Measurements from ENCODE around the gene PHF10.

DNA sequence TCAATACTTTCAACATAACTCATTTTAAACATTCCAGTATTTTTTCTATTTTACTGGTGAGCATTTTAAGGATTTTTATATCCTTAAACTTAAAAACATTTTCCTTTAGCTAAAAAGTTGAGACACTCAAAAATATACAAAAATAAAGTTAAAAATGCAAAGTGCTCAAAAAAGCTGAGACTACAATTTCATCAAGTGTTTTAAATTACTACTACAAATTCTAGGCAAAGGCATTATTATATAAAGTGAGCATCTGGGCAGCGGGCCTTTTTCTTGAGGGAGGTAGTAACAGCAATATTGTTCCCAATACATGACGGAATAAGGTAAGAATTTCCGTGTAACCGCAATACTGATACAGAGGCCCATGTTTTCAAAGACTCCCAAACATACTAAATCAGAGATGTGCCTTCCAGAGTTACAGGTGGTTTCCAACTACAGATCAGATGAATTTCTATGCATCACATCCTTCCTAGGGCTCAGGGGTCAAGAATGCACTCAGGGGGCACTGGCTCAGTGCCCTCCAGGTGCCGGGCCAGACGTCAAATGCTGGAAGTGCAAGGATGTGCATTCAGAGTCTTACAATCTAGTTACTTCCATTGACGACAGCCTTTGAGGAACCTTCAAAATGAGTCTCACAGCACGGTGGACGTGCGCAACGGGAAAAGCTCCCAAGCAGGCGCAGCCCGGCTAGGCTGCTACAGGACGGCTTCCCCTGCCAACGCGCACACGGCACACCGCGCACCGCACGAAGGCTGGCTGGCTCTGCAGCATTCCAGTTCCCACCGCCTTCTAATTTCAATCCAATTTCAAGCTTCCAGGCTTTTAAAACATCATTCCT is 1.7 kb downstream of the PHF10 start:
- TF ChIP-seq, protein P1, sequence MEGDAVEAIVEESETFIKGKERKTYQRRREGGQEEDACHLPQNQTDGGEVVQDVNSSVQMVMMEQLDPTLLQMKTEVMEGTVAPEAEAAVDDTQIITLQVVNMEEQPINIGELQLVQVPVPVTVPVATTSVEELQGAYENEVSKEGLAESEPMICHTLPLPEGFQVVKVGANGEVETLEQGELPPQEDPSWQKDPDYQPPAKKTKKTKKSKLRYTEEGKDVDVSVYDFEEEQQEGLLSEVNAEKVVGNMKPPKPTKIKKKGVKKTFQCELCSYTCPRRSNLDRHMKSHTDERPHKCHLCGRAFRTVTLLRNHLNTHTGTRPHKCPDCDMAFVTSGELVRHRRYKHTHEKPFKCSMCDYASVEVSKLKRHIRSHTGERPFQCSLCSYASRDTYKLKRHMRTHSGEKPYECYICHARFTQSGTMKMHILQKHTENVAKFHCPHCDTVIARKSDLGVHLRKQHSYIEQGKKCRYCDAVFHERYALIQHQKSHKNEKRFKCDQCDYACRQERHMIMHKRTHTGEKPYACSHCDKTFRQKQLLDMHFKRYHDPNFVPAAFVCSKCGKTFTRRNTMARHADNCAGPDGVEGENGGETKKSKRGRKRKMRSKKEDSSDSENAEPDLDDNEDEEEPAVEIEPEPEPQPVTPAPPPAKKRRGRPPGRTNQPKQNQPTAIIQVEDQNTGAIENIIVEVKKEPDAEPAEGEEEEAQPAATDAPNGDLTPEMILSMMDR (conservative IDR thresholded peaks at IDR 0.05), result no peak
- no peak for TF ChIP-seq ZFX (IDR thresholded peaks at IDR 0.05)
